Measurements from ENCODE around the gene TMEM200A.

The TMEM200A gene

DNA sequence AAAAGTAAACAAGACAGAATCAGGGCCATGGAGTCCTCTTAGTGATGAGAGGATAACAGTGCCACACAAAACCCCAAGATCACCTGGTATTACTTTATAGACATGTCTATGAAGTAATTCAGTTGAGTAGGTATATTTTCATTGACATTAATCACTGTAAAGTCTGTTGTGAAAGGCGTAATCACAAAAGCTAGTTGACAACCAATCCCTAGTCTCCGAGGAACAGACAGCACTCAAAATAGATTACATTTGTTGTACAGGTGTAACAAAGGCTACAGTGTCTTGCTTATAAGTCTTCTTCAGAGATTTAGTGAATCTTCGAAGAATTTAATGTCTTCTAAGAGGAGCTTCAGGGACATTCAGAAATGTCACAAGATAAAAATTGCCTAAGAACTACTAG lies 120.1 kb downstream of the TMEM200A start:
- DNase-seq (ENCODE audit: low read depth in 2 of 3, low spot score in 2 of 3): no peak

DNA sequence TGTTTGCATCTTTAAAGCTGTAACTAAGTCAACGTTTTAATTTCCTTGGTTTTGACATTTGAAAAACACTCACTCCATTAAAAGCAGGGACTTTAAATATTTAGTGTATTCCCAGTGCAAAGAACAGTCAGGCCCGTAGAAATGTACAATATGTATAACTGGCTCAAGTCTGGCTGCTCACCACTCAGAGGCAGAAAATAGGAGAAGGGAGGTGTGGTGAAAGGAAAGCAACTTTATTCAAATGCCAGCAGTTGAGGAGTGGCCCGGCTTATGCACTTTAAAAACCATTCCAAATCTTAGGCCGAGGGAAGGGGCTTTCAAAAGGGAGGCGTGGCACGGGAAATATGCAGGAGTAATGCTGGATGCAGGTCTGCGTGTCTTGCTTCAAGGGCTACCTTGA lies 120.6 kb downstream of the TMEM200A start:
- DNase-seq (ENCODE audit: low read depth in 2 of 3, low spot score in 2 of 3): no peak

DNA sequence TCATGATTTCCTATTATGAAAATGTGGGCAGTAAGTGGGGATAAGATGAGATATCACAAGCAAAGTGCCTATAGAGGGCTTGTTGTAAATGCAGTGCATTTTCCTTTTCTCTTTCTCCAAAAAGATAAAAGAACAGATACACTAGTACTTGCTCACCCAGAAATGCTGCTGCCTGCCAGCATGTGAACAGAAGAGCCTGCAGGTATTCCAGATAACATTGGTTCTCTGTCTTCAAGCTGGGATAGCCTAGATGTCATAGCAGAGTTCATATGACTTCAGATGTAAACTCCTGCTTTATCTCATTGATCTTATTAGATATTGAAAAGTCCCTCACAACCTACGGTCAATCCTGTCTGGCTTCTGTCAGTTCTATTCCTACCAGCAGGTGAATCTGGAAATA lies 123.7 kb downstream of the TMEM200A start:
- no peak for DNase-seq (ENCODE audit: low read depth in 2 of 3, low spot score in 2 of 3)
